ENCODE results near the gene SDCCAG8.

DNA sequence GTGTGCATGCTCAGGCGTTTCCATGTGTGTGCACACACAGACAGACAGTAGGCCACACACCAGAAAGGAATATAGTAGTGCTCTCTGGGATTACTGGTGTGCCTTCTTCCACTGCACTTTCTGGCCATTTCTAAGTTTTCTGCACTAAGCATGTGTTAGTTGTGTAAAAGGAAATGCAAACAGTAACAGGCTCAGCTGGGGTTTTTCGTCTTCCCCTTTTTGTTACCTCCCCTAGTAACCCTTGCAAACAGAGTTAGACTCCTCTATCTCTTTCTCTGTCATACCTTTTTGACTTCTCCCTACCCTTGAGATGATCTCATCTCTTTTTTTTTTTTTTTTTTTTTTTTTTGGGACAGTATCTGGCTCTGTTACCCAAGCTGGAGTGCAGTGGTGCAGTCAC lies 196.3 kb downstream of the SDCCAG8 start:
- no peak for TF ChIP-seq POLR2AphosphoS5 (IDR thresholded peaks at IDR 0.05; ENCODE audit: borderline replicate concordance, low read depth, low read length)
- TF ChIP-seq EZH2 (IDR thresholded peaks at IDR 0.05), result no peak

Data from SK-N-MC (cell line).